ACC112 (cell line): ENCODE results near the gene CD59.

Source experiments
- H2AFZ ChIP-seq: fragments of 200-600 bp; sonication (generic); one replicate; pipeline ENCODE4 v1.6.0; 2017; ENCODE audit warnings: antibody characterized with exemption, low read length; ENCODE audit not compliant: unreplicated experiment
- H3K27ac ChIP-seq: fragments of 200-600 bp; sonication (generic); 2 replicates; pipeline ENCODE4 v1.5.1; 2014; ENCODE audit warnings: low read depth, mild to moderate bottlenecking, antibody characterized with exemption, low read length, moderate library complexity
- H3K27me3 ChIP-seq: fragments of 200-600 bp; sonication (generic); 2 replicates; pipeline ENCODE4 v1.6.1; 2014; ENCODE audit warnings: mild to moderate bottlenecking, antibody characterized with exemption, low read length, moderate library complexity, mixed read lengths; ENCODE audit not compliant: insufficient read depth
- H3K36me3 ChIP-seq: fragments of 200-600 bp; sonication (generic); 2 replicates; pipeline ENCODE4 v1.6.1; 2016; ENCODE audit warnings: mild to moderate bottlenecking, antibody characterized with exemption, low read length, moderate library complexity, mixed read lengths; ENCODE audit not compliant: insufficient read depth
- H3K4me1 ChIP-seq: fragments of 200-600 bp; sonication (generic); one replicate; pipeline ENCODE4 v1.6.1; 2016; ENCODE audit warnings: low read length, mixed read lengths; ENCODE audit not compliant: insufficient read depth, unreplicated experiment, control insufficient read depth
- H3K4me3 ChIP-seq: fragments of 200-600 bp; sonication (generic); 2 replicates; pipeline ENCODE4 v1.5.1; 2014; ENCODE audit warnings: mild to moderate bottlenecking, low read depth, low read length
- H3K79me2 ChIP-seq: fragments of 200-600 bp; sonication (generic); one replicate; pipeline ENCODE4 v1.6.0; 2016; ENCODE audit warnings: low read length; ENCODE audit not compliant: control insufficient read depth, unreplicated experiment, insufficient read depth

The CD59 gene

GRCh38 chr11:33695051-33695566, 41.1 kb downstream of the CD59 start:
- no peak overlapping the region for H3K4me3 ChIP-seq
- peak overlapping the region; percentile 97 for H3K27ac ChIP-seq
- H3K4me1 ChIP-seq, result peaks cover 76% of the 10 kb centered on the region
- H3K36me3 ChIP-seq, result no peaks in the 10 kb centered on the region
- no peak overlapping the region for H2AFZ ChIP-seq
- H3K27me3 ChIP-seq, result no peaks in the 10 kb centered on the region
- no peaks in the 10 kb centered on the region for H3K79me2 ChIP-seq

GRCh38 chr11:33694346-33695050, 41.7 kb downstream of the CD59 start:
- Histone ChIP-seq H3K4me3 (no peak overlapping the region), H3K36me3 (no peaks in the 10 kb centered on the region), H3K4me1 (peaks cover 76% of the 10 kb centered on the region), H3K27me3 (no peaks in the 10 kb centered on the region), H3K27ac (peak overlapping the region; percentile 97), H3K79me2 (no peaks in the 10 kb centered on the region), H2AFZ (no peak overlapping the region)

- H3K27ac ChIP-seq, result peak overlapping the region; percentile 97
- H3K79me2 ChIP-seq, result no peaks in the 10 kb centered on the region
- peaks cover 74% of the 10 kb centered on the region for H3K4me1 ChIP-seq
- H2AFZ ChIP-seq, result no peak overlapping the region
- no peaks in the 10 kb centered on the region for H3K27me3 ChIP-seq
- H3K36me3 ChIP-seq, result no peaks in the 10 kb centered on the region
- H3K4me3 ChIP-seq, result no peak overlapping the region; the same call in 1 of the 2 replicates
Observed at GRCh38 chr11:33692541-33692940, 43.7 kb downstream of the CD59 start.

DNA sequence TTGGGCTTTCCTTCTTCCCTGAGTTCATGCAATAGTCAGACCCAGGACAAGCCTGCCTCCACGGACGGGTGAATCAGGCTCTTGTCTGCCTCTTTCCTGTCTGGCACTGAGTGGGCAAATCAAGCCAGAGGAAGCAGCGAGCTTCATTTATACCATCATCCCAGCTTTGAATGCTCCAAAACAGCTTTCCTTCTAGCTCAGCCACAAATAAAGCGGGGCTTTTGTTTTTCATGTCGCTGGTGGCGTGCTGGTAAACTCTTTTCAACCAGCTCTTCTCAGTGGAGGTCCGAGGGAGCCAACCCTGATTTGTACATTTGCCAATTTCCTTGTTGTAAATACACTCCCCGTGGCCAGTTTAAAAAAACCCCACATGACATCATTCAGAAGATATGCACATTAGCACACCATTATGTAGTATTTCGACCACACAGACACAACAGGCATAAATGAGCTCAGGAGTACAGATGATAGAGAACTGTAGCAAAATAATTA, 44.2 kb downstream of the CD59 start:
- no peak overlapping the region for H2AFZ ChIP-seq
- no peaks in the 10 kb centered on the region for H3K36me3 ChIP-seq
- peaks cover 71% of the 10 kb centered on the region for H3K4me1 ChIP-seq
- no peaks in the 10 kb centered on the region for H3K27me3 ChIP-seq
- peak overlapping the region; percentile 34; the same call in 1 of the 2 replicates for H3K4me3 ChIP-seq
- H3K27ac ChIP-seq, result peak overlapping the region; percentile 97
- H3K79me2 ChIP-seq, result no peaks in the 10 kb centered on the region

- Histone ChIP-seq H3K79me2 (no peaks in the 10 kb centered on the region), H3K4me1 (peaks cover 68% of the 10 kb centered on the region), H3K27ac (peak overlapping the region; percentile 97), H3K4me3 (peak overlapping the region; percentile 34; the same call in 1 of the 2 replicates), H3K36me3 (no peaks in the 10 kb centered on the region), H2AFZ (no peak overlapping the region), H3K27me3 (no peaks in the 10 kb centered on the region)
Observed at GRCh38 chr11:33691066-33691864, 45.0 kb downstream of the CD59 start.

GRCh38 chr11:33690290-33691065, 45.7 kb downstream of the CD59 start:
- no peaks in the 10 kb centered on the region for H3K27me3 ChIP-seq
- H3K4me1 ChIP-seq, result peaks cover 67% of the 10 kb centered on the region
- no peak overlapping the region for H2AFZ ChIP-seq
- H3K27ac ChIP-seq, result peak overlapping the region; percentile 97
- H3K4me3 ChIP-seq, result peak overlapping the region; percentile 34; the same call in 1 of the 2 replicates
- H3K79me2 ChIP-seq, result no peaks in the 10 kb centered on the region
- H3K36me3 ChIP-seq, result no peaks in the 10 kb centered on the region

- Histone ChIP-seq H3K4me3 (peak overlapping the region; percentile 2; the same call in 1 of the 2 replicates), H3K27me3 (no peaks in the 10 kb centered on the region), H3K4me1 (peaks cover 57% of the 10 kb centered on the region), H3K36me3 (no peaks in the 10 kb centered on the region), H3K27ac (peak overlapping the region; percentile 97), H3K79me2 (no peaks in the 10 kb centered on the region), H2AFZ (no peak overlapping the region)
Observed at GRCh38 chr11:33689501-33689900, 46.7 kb downstream of the CD59 start.

- H3K27me3 ChIP-seq, result no peaks in the 10 kb centered on the region
- 0 out of 2 replicates have a peak overlapping the region, but pooled peaks have one; percentile 2 for H3K4me3 ChIP-seq
- H3K36me3 ChIP-seq, result no peaks in the 10 kb centered on the region
- peak overlapping the region; percentile 97 for H3K27ac ChIP-seq
- H3K4me1 ChIP-seq, result peaks cover 53% of the 10 kb centered on the region
- no peaks in the 10 kb centered on the region for H3K79me2 ChIP-seq
- no peak overlapping the region for H2AFZ ChIP-seq
Observed at GRCh38 chr11:33689085-33689484, 47.1 kb downstream of the CD59 start.

- no peak overlapping the region for H3K4me3 ChIP-seq
- no peaks in the 10 kb centered on the region for H3K79me2 ChIP-seq
- no peaks in the 10 kb centered on the region for H3K27me3 ChIP-seq
- no peaks in the 10 kb centered on the region for H3K36me3 ChIP-seq
- H3K27ac ChIP-seq, result peak overlapping the region; percentile 97
- H3K4me1 ChIP-seq, result peaks cover 43% of the 10 kb centered on the region
- H2AFZ ChIP-seq, result no peak overlapping the region
Observed at GRCh38 chr11:33687733-33688479, 48.3 kb downstream of the CD59 start.
